Measurements from ENCODE around the gene ZNF611.
"Not testable (repeated sequence)": the region's sequence is repeated elsewhere in the genome, so short reads cannot be mapped to it uniquely, and the experiment has no call there.

Gene ZNF611

DNA sequence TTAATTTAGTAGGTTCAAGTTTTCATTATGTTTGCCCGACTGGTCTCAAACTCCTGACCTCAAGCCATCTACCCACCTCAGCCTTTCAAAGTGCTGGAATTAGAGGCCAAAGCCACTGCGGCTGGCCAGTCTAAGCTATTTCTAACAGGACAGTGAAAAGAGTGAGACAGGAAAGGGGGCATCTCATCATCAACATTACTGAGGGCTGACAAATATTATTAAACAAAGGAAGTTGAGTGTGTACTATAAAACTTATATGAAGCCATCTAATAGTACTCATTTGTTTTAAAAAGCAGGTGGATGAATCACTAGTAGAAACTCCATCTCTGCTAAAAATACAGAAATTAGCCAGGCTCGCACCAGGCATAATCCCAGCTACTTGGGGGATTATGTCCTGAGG lies 24.3 kb downstream of the ZNF611 start:
- TF ChIP-seq CTCF (IDR thresholded peaks at IDR 0.05; ENCODE audit: low read depth, low read length, missing control alignments) = no peak
- DNase-seq (ENCODE audit: extremely low read depth, low read depth) = no peak
- H3K4me3 ChIP-seq (replicated peaks; ENCODE audit: low read depth, low read length) = no peak overlapping the region

DNA sequence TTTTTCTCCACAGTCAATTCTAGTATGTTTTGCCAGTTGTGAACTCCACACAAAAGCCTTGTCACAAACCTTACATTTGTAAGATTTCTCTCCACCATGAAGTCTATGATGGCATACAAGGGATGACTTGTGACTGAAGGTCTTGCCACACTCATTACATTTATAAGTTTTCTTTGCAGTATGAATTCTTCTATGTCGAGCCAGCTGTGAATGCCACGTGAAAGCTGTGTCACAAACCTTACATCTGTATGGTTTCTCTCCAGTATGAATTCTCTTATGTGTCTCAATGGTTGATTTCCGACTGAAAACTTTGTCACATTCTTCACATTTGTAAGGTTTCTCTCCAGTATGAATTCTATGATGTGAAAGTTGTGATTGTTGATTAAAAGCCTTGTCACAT lies 29.2 kb downstream of the ZNF611 start:
- H3K4me3 ChIP-seq (replicated peaks; ENCODE audit: low read depth, low read length); DNase-seq (ENCODE audit: extremely low read depth, low read depth): not testable (repeated sequence)

- no peak for DNase-seq (ENCODE audit: extremely low read depth, low read depth)
- H3K4me3 ChIP-seq (replicated peaks; ENCODE audit: low read depth, low read length) = no peak overlapping the region
- TF ChIP-seq CTCF (IDR thresholded peaks at IDR 0.05; ENCODE audit: low read depth, low read length, missing control alignments) = no peak
Observed at GRCh38 chr19:52703917-52704316, 30.9 kb downstream of the ZNF611 start.

- no peak for DNase-seq (ENCODE audit: extremely low read depth, low read depth)
- TF ChIP-seq CTCF (IDR thresholded peaks at IDR 0.05; ENCODE audit: low read depth, low read length, missing control alignments) = no peak
Observed at GRCh38 chr19:52700673-52701072, 34.2 kb downstream of the ZNF611 start.

DNA sequence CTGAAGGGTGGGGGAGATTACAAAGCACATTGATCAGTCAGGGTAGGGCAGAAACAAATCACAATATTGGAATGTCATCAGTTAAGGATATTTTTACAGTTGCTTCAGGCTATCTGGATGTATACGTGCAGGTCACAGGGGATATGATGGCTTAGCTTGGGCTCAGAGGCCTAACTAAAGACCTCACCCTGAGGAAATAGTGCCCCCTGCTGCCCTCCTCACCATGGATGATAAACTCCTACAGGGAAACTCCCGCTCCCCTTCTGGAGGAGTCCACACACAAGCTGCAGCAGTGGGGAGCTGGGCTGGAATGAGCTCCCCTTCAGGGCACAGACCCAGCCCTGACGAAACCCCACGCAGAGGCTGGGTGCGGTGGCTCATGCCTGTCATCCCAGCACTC lies 35.3 kb downstream of the ZNF611 start:
- DNase-seq (ENCODE audit: extremely low read depth, low read depth); H3K4me3 ChIP-seq (replicated peaks; ENCODE audit: low read depth, low read length): not testable (repeated sequence)

More at GRCh38 chr19:52700673-52701072, 34.2 kb downstream of the ZNF611 start:
- no peak overlapping the region for H3K4me3 ChIP-seq (replicated peaks; ENCODE audit: low read depth, low read length)

DNA sequence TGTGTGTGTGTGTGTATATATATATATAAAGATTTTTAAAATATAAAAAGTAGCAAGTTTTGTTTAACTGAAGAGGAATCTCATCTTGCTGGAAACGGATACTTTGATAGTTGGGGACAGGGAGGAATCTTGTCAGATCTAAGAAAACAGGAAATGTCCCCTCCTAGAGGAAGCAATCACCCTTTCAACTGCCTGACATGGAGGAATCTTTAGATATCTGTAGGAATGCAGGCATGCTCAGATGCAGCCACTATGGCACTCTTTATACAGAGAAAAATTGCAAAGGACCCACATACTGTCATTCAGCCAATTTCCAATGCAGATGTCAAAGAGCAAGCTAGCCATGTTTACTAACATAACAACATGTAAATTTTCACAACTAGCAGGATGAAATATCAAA lies 38.8 kb downstream of the ZNF611 start:
- TF ChIP-seq CTCF (IDR thresholded peaks at IDR 0.05; ENCODE audit: low read depth, low read length, missing control alignments) = no peak
- H3K4me3 ChIP-seq (replicated peaks; ENCODE audit: low read depth, low read length) = no peak overlapping the region
- no peak for DNase-seq (ENCODE audit: extremely low read depth, low read depth)

- no peak overlapping the region for H3K4me3 ChIP-seq (replicated peaks; ENCODE audit: low read depth, low read length)
- no peak for DNase-seq (ENCODE audit: extremely low read depth, low read depth)
- TF ChIP-seq CTCF (IDR thresholded peaks at IDR 0.05; ENCODE audit: low read depth, low read length, missing control alignments) = no peak
Observed at GRCh38 chr19:52694921-52695320, 39.9 kb downstream of the ZNF611 start.

DNA sequence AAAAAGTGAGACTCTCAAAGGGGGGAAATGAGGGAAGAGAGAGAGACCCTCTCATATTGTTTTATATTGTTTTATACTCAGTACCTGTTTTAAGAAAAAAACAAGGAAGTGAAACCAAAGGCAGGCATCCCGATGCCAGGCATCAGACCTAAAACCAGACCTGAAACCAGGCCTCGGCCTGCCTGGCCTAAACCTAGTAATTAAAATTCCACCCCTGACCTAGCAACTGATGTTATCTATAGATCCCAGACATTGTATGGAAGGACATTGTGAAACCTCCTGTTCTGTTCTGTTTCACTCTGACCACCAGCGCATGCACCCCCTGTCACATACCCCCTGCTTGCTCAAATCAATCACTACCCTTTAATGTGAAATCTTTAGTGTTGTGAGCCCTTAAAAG lies 40.6 kb downstream of the ZNF611 start:
- not testable (repeated sequence) for DNase-seq (ENCODE audit: extremely low read depth, low read depth); H3K4me3 ChIP-seq (replicated peaks; ENCODE audit: low read depth, low read length)

Measured in HFF-Myc (cell line).